H9 (cell line): ENCODE results near the gene TCF7L1. TPM values are rescaled to one million over a fixed set of nuclear protein-coding genes. Genes with fewer than 3 reads are reported as not detected.

Source experiments
- DNase-seq: peaks from one replicate; pipeline ENCODE4 v3.0.0-alpha.2; 2017
- H2AFZ ChIP-seq: one replicate; pipeline ENCODE4 v1.6.1; 2013; ENCODE audit warnings: mild to moderate bottlenecking, low read length, control low read depth, moderate library complexity
- H2AK5ac ChIP-seq: 2 replicates; pipeline ENCODE4 v1.6.1; 2013; ENCODE audit warnings: low read length, control low read depth, mixed read lengths; ENCODE audit not compliant: insufficient read length
- H2BK120ac ChIP-seq: one replicate; pipeline ENCODE4 v1.6.1; 2013; ENCODE audit warnings: low read depth, mild to moderate bottlenecking, low read length, control low read depth, inconsistent platforms; ENCODE audit not compliant: poor library complexity, severe bottlenecking
- H2BK12ac ChIP-seq: 2 replicates; pipeline ENCODE4 v1.6.1; 2013; ENCODE audit warnings: low read length, control low read depth, mixed read lengths, low read depth; ENCODE audit not compliant: insufficient read length
- H2BK15ac ChIP-seq: 2 replicates; pipeline ENCODE4 v1.6.1; 2013; ENCODE audit warnings: low read depth, low read length, control low read depth
- H2BK20ac ChIP-seq: one replicate; pipeline ENCODE4 v1.6.1; 2013; ENCODE audit warnings: low read depth, mild to moderate bottlenecking, low read length, control low read depth, inconsistent platforms; ENCODE audit not compliant: poor library complexity, severe bottlenecking
- H2BK5ac ChIP-seq: 2 replicates; pipeline ENCODE4 v1.6.1; 2013; ENCODE audit warnings: low read length, control low read depth, mixed read lengths; ENCODE audit not compliant: insufficient read length
- H3K14ac ChIP-seq: 2 replicates; pipeline ENCODE4 v1.6.1; 2013; ENCODE audit warnings: low read length, control low read depth; ENCODE audit not compliant: insufficient read depth
- H3K18ac ChIP-seq: 2 replicates; pipeline ENCODE4 v1.6.1; 2013; ENCODE audit warnings: low read depth, mild to moderate bottlenecking, mixed read lengths, low read length, control low read depth; ENCODE audit not compliant: insufficient read length
- H3K23ac ChIP-seq: 2 replicates; pipeline ENCODE4 v1.6.1; 2013; ENCODE audit warnings: low read length, control low read depth, mixed read lengths, low read depth; ENCODE audit not compliant: insufficient read length
- H3K23me2 ChIP-seq: 2 replicates; pipeline ENCODE4 v1.6.1; 2013; ENCODE audit warnings: low read depth, mild to moderate bottlenecking, mixed read lengths, low read length, control low read depth; ENCODE audit not compliant: insufficient read length, poor library complexity, severe bottlenecking
- H3K27ac ChIP-seq: 2 replicates; pipeline ENCODE4 v1.5.1; 2013; ENCODE audit warnings: low read length, control low read depth, mixed read lengths, low read depth; ENCODE audit not compliant: insufficient read length
- H3K27me3 ChIP-seq: 2 replicates; pipeline ENCODE4 v1.6.1; 2013; ENCODE audit warnings: low read length, control low read depth, inconsistent platforms; ENCODE audit not compliant: insufficient read depth
- H3K4ac ChIP-seq: 2 replicates; pipeline ENCODE4 v1.6.1; 2013; ENCODE audit warnings: low read depth, mild to moderate bottlenecking, control low read depth, inconsistent platforms, low read length, moderate library complexity
- H3K4me1 ChIP-seq: 2 replicates; pipeline ENCODE4 v1.6.1; 2013; ENCODE audit warnings: low read length, control low read depth, inconsistent platforms; ENCODE audit not compliant: insufficient read depth
- H3K4me2 ChIP-seq: 2 replicates; pipeline ENCODE4 v1.6.1; 2013; ENCODE audit warnings: low read length, control low read depth, mixed read lengths; ENCODE audit not compliant: insufficient read length, insufficient read depth
- H3K56ac ChIP-seq: 2 replicates; pipeline ENCODE4 v1.6.1; 2013; ENCODE audit warnings: low read depth, mild to moderate bottlenecking, mixed read lengths, low read length, control low read depth; ENCODE audit not compliant: insufficient read length
- H3K79me1 ChIP-seq: 2 replicates; pipeline ENCODE4 v1.6.1; 2013; ENCODE audit warnings: low read depth, mild to moderate bottlenecking, moderate library complexity, low read length, control low read depth, inconsistent platforms; ENCODE audit not compliant: insufficient read depth, poor library complexity, severe bottlenecking
- H3K79me2 ChIP-seq: 2 replicates; pipeline ENCODE4 v1.6.1; 2013; ENCODE audit warnings: low read length, control low read depth, inconsistent platforms; ENCODE audit not compliant: insufficient read depth
- H3K9ac ChIP-seq: 2 replicates; pipeline ENCODE4 v1.6.1; 2013; ENCODE audit warnings: low read length, control low read depth, mixed read lengths; ENCODE audit not compliant: insufficient read length; ENCODE audit errors: extremely low read depth
- H3K9me3 ChIP-seq: one replicate; pipeline ENCODE4 v1.6.1; 2013; ENCODE audit warnings: low read depth, low read length, inconsistent platforms; ENCODE audit not compliant: control insufficient read depth
- H3T11ph ChIP-seq: one replicate; pipeline ENCODE4 v1.6.1; 2013; ENCODE audit warnings: mild to moderate bottlenecking, low read length, control low read depth, inconsistent platforms
- H4K20me1 ChIP-seq: one replicate; pipeline ENCODE4 v1.6.1; 2013; ENCODE audit not compliant: control insufficient read depth, insufficient read length, insufficient read depth
- H4K5ac ChIP-seq: 2 replicates; pipeline ENCODE4 v1.6.1; 2013; ENCODE audit warnings: low read depth, mild to moderate bottlenecking, mixed read lengths, low read length, control low read depth; ENCODE audit not compliant: insufficient read length
- H4K8ac ChIP-seq: replicated peaks from 2 replicates; pipeline ENCODE4 v1.6.1; 2013; ENCODE audit warnings: low read length, control low read depth, mixed read lengths, low read depth; ENCODE audit not compliant: insufficient read length
- H4K91ac ChIP-seq: 2 replicates; pipeline ENCODE4 v1.6.1; 2013; ENCODE audit warnings: low read depth, mild to moderate bottlenecking, moderate library complexity, mixed read lengths, low read length, control low read depth; ENCODE audit not compliant: insufficient read length
- H3K27ac Mint-ChIP-seq, 3 experiments: 2 replicates in 2 of 3; 3 replicates in 1 of 3; pipeline ENCODE4 v1.8.0; 2020 to 2021; ENCODE audit warnings: mixed read lengths in 3 of 3, mild to moderate bottlenecking in 1 of 3, moderate library complexity in 1 of 3
- H3K27me3 Mint-ChIP-seq: 2 replicates; pipeline ENCODE4 v1.8.0; 2021; ENCODE audit warnings: low read depth, mild to moderate bottlenecking, moderate library complexity, mixed read lengths
- H3K36me3 Mint-ChIP-seq, 3 experiments: 2 replicates in 2 of 3; 3 replicates in 1 of 3; pipeline ENCODE4 v1.8.0; 2020 to 2021; ENCODE audit warnings: low read depth in 3 of 3, mixed read lengths in 3 of 3; ENCODE audit not compliant: insufficient read depth in 1 of 3
- H3K4me1 Mint-ChIP-seq, 2 experiments: 2 replicates each; pipeline ENCODE4 v1.8.0; 2020; ENCODE audit warnings: mixed read lengths in 2 of 2
- H3K4me3 Mint-ChIP-seq, 2 experiments: 2 replicates in 1 of 2; 3 replicates in 1 of 2; pipeline ENCODE4 v1.8.0; 2020 to 2021; ENCODE audit warnings: mild to moderate bottlenecking in 2 of 2, mixed read lengths in 2 of 2, moderate library complexity in 1 of 2
- H3K9me3 Mint-ChIP-seq, 2 experiments: 2 replicates in 1 of 2; 3 replicates in 1 of 2; pipeline ENCODE4 v1.8.0; 2020; ENCODE audit warnings: mild to moderate bottlenecking in 2 of 2, mixed read lengths in 2 of 2, moderate library complexity in 1 of 2
- CTCF ChIP-seq: fragments of 200-600 bp; sonication (generic); conservative IDR thresholded peaks from 3 replicates; pipeline ENCODE4 v1.8.0; 2021; ENCODE audit warnings: antibody characterized with exemption, mild to moderate bottlenecking
- whole genome bisulfite sequencing: extraction: QIAGEN DNeasy Blood & Tissue Kit; methylation state at CpG from one replicate; pipeline ENCODE4 v1.1.7; 2013; ENCODE audit warnings: missing lambda C conversion rate, low lambda C conversion rate, mixed read lengths; ENCODE audit not compliant: insufficient read length; ENCODE audit errors: extremely low coverage; 5-methylcytosine and 5-hydroxymethylcytosine counted together
- total RNA-seq: library from RNA; stranded (reverse); gene quantifications from 2 replicates; pipeline ENCODE4 v1.2.1, GENCODE V29; 2021

TCF7L1 gene
- total RNA-seq, 1 experiment from 2014 or later, result 112 TPM

- H3K27me3 ChIP-seq, result no peaks in the 10 kb centered on the region
- H3K4me1 Mint-ChIP-seq, result no peaks in the 10 kb centered on the region
- H3K23me2 ChIP-seq, result no peaks in the 10 kb centered on the region
- no peak overlapping the region for H3K9ac ChIP-seq
- no peaks in the 10 kb centered on the region for H3K9me3 ChIP-seq
- no peak overlapping the region for H3K4me2 ChIP-seq
- H3K56ac ChIP-seq, result no peak overlapping the region
- no peaks in the 10 kb centered on the region for H4K20me1 ChIP-seq
- H2BK5ac ChIP-seq, result no peak overlapping the region
- no peak overlapping the region for H2AFZ ChIP-seq
- H3K36me3 Mint-ChIP-seq, result no peaks in the 10 kb centered on the region
- no peak overlapping the region for H2BK15ac ChIP-seq
- no peak overlapping the region for H2BK120ac ChIP-seq
- TF ChIP-seq CTCF, result no peak
- H2AK5ac ChIP-seq, result no peak overlapping the region
- no peaks in the 10 kb centered on the region for H3K79me1 ChIP-seq
- WGBS, result no CpG with 5 or more reads among the region's 1 CpG
- no peak overlapping the region for H3K27ac ChIP-seq
- H2BK12ac ChIP-seq, result no peak overlapping the region
- no peak overlapping the region for H3K14ac ChIP-seq
- no peaks in the 10 kb centered on the region; a peak in 1 of 5 replicates for H3K9me3 Mint-ChIP-seq
- H3K23ac ChIP-seq, result no peak overlapping the region
- no peak overlapping the region for H4K91ac ChIP-seq
- H3K18ac ChIP-seq, result no peak overlapping the region
- no peak overlapping the region for H4K5ac ChIP-seq
- H3K79me2 ChIP-seq, result no peaks in the 10 kb centered on the region
- no peak overlapping the region for H3T11ph ChIP-seq
- H4K8ac ChIP-seq, result no peak overlapping the region
- H3K4me1 ChIP-seq, result no peaks in the 10 kb centered on the region
- H3K27me3 Mint-ChIP-seq, result peaks cover 39% of the 10 kb centered on the region
- DNase-seq, result no peak
- H3K4ac ChIP-seq, result no peak overlapping the region
- no peak overlapping the region for H3K4me3 Mint-ChIP-seq
- no peak overlapping the region for H3K27ac Mint-ChIP-seq
- H2BK20ac ChIP-seq, result no peak overlapping the region
Observed at GRCh38 chr2:85104228-85104627, 29.0 kb upstream of the TCF7L1 start.
